Measurements from ENCODE around the gene KCNJ12. TPM values are rescaled to one million over a fixed set of nuclear protein-coding genes. Genes with fewer than 3 reads are reported as not detected.

KCNJ12 gene
- total and polyA plus RNA-seq, 2 of the 13 experiments (the other 11 are each of a cell fraction or from before 2014, with no cell fraction given) = not detected

- no peak for TF ChIP-seq ZNF407 (CRISPR knock-in tag; IDR thresholded peaks at IDR 0.05; ENCODE audit: not compliant biosample characterization)
- TF ChIP-seq SIN3A (IDR thresholded peaks at IDR 0.05; ENCODE audit: borderline replicate concordance, low read depth, low read length) = no peak
- no peak for TF ChIP-seq ZNF430 (CRISPR knock-in tag; IDR thresholded peaks at IDR 0.05)
- no peak for TF ChIP-seq TBX3 (IDR thresholded peaks at IDR 0.05; ENCODE audit: borderline replicate concordance)
- no peak for TF ChIP-seq HDAC2 (CRISPR knock-in tag; IDR thresholded peaks at IDR 0.05)
Observed at GRCh38 chr17:21459536-21459935, 83.4 kb downstream of the KCNJ12 start (continued).

GRCh38 chr17:21460358-21460757, 84.2 kb downstream of the KCNJ12 start:
- H2AFZ ChIP-seq (ENCODE audit: low read length) = no peak overlapping the region
- H3K79me2 ChIP-seq (ENCODE audit: insufficient read depth, low read length) = no peaks in the 10 kb centered on the region
- H4K20me1 ChIP-seq (ENCODE audit: insufficient read depth, low read length) = no peaks in the 10 kb centered on the region
- H3K9me3 ChIP-seq (ENCODE audit: low read length) = no peaks in the 10 kb centered on the region
- H3K9ac ChIP-seq (ENCODE audit: insufficient read depth, low read depth, low read length) = no peak overlapping the region
- H3K4me2 ChIP-seq (ENCODE audit: low read depth, low read length) = no peak overlapping the region
- no peak for ATAC-seq
- 1% methylated on average over 6 of the region's 6 CpGs for WGBS (ENCODE audit: low lambda C conversion rate)
- H3K27me3 ChIP-seq (ENCODE audit: control insufficient read depth in 1 of 2, insufficient read depth in 2 of 2, low read length in 2 of 2) = peaks cover 2 to 17% of the 10 kb centered on the region in 2 experiments; a peak in 2 of 5 replicates
- ChIA-PET POLR2A (no interaction called here), CTCF (ENCODE audit: low intra/inter-chr PET ratio, low total read pairs) (no interaction called here)
- no peak overlapping the region for H3K27ac ChIP-seq (ENCODE audit: extremely low read length, insufficient read depth, low read length)
- no peaks in the 10 kb centered on the region for H3K4me1 ChIP-seq (ENCODE audit: insufficient read depth, low read length)
- H3K36me3 ChIP-seq (replicated peaks in 1 of 2; ENCODE audit: control insufficient read depth in 1 of 2, insufficient read depth in 2 of 2, low read length in 2 of 2) = no peaks in the 10 kb centered on the region
- no TSS peak for BruUV-seq (replicated peaks)
- FAIRE-seq = no peak
- in situ Hi-C loops (cut with HindIII; ENCODE audit: extremely low pct_ligation_motif_present, low pct_unique_long_range_greater_than_20kb) (no loop called here), intact Hi-C loops (cut with micrococcal nuclease; ENCODE audit: unreplicated experiment) (no loop called here)
- H3K4me3 ChIP-seq (replicated peaks in 1 of 3; ENCODE audit: insufficient read depth in 1 of 3, low read depth in 2 of 3, low read length in 3 of 3) = no peak overlapping the region
- DNase-seq (ENCODE audit: low spot score) = no peak
- TF ChIP-seq GTF3A (CRISPR knock-in tag; conservative IDR thresholded peaks at IDR 0.05) (no peak), EHMT2 (IDR thresholded peaks at IDR 0.05; ENCODE audit: borderline replicate concordance, low read depth, low read length) (no peak), NR1H2 (CRISPR knock-in tag; IDR thresholded peaks at IDR 0.05; ENCODE audit: borderline replicate concordance, low read depth) (no peak), AHDC1 (CRISPR knock-in tag; IDR thresholded peaks at IDR 0.05; ENCODE audit: borderline replicate concordance) (no peak), ZNF138 (CRISPR knock-in tag; IDR thresholded peaks at IDR 0.05; ENCODE audit: low read depth) (no peak)

Data from HepG2 (cell line).